GM18505 (cell line): ENCODE data around the gene PARD3.

Experiments
- ATAC-seq: cut with Tn5 transposase; IDR thresholded peaks from one replicate; pipeline ENCODE4 v1.9.1; 2021; ENCODE audit not compliant: unreplicated experiment
- POLR2A ChIP-seq: IDR thresholded peaks from 4 replicates; pipeline ENCODE4 v1.6.1; 2011; ENCODE audit warnings: borderline replicate concordance; ENCODE audit not compliant: insufficient read depth, insufficient read length; ENCODE audit errors: extremely low read depth

Gene PARD3

GRCh38 chr10:34835908-34836508, 20.9 kb upstream of the PARD3 start:
- peak; percentile 77 for ATAC-seq
- no peak for TF ChIP-seq POLR2A

GRCh38 chr10:34834274-34834673, 19.2 kb upstream of the PARD3 start:
- TF ChIP-seq POLR2A = no peak
- ATAC-seq = no peak

- ATAC-seq = no peak
- TF ChIP-seq POLR2A = no peak
Measured at GRCh38 chr10:34830217-34830822, 15.2 kb upstream of the PARD3 start.

- no peak for ATAC-seq
- no peak for TF ChIP-seq POLR2A
Measured at GRCh38 chr10:34826857-34827766, 12.0 kb upstream of the PARD3 start.

- no peak for ATAC-seq
- TF ChIP-seq POLR2A = no peak
Measured at GRCh38 chr10:34826221-34826620, 11.1 kb upstream of the PARD3 start.

DNA sequence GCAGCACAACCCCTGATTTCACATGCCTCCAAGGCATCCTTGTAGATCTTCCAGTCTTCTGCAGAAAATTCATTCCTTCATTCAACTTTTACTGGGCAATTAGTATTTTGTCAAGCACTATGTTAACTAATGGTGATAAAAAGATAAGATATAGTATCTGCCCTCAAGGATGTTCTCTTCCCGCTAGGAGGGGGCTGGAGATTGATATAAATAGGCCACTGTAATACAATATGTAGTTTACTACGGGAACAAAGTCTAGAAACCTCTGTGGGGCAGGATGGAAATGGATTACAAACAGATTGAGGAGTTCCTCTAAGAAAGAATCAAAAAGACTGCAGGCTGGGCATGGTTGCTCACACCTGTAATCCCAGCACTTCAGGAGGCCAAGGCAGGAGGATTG, 10.3 kb upstream of the PARD3 start:
- no peak for TF ChIP-seq POLR2A
- ATAC-seq = no peak

DNA sequence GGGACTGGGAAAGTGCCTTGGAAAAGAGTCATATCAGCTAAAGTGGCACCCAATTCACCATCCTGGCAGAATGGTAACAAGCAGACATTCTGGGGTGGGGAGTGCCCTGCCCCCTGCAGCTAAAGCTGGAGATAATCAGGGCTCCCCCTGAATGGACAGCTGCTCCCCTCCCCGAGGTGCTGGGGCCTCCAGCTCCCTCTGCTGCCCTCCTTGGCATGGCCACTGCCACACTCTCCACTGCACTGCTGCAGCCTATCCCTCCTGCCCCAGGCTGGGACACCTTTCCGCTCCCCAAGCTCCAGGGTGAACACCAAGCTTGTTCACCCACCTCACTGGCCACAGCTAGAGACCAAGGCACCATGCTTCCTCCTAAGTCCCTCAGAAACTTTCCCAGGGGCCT, 9.8 kb upstream of the PARD3 start:
- no peak for ATAC-seq

DNA sequence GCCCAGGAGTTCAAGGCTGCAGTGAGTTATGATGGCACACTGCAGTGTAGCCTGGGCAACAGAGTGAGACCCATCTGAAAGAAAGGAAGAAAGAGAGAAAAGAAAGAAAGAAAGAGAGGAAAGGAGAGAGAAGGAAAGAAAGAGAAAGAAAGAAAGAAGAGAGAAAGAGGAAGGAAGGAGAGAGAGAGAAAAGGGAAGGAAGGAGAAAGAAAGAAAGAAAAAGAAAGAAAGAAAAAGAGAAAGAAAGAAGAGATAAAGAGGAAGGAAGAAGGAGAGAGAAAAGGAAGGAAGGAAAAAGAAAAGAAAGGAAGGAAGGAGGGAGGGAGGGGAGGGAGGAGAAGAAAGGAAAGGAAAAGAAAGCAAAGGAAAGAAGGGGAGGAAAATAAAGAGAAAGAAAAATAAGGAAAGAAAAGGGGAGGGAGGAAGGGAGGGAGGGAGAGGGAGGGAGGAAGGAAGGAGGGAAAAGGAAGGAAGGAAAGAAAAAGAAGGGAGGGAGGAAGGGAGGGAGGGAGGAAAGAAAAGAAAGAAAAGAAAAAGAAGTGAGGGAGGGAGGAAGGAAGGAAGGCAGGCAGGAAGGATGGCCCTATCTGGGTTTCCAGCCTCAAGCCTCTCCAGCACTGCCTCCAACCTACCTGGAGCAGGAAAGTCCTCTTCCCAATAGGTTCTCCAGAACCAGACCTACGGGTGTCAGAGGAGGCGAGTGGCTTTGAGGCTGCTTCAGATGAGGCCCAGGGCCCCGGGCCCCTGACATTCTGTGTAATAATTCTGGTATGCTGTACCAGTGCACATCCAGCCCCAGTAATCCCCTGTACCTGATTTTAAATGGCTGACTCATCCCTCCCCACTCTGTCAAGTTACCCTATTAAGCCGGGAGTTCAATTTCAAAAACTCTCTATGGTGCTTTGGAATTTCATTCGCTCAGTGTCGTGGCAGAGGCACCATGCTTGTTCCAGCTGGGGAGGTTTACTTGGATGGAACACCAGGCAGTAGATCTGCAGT, 6.8 kb upstream of the PARD3 start:
- no peak for ATAC-seq
- no peak for TF ChIP-seq POLR2A

More for the DNA sequence above, 9.8 kb upstream of the PARD3 start:
- TF ChIP-seq POLR2A = no peak

GRCh38 chr10:34817586-34817985, 2.5 kb upstream of the PARD3 start:
- no peak for TF ChIP-seq POLR2A
- ATAC-seq = no peak

DNA sequence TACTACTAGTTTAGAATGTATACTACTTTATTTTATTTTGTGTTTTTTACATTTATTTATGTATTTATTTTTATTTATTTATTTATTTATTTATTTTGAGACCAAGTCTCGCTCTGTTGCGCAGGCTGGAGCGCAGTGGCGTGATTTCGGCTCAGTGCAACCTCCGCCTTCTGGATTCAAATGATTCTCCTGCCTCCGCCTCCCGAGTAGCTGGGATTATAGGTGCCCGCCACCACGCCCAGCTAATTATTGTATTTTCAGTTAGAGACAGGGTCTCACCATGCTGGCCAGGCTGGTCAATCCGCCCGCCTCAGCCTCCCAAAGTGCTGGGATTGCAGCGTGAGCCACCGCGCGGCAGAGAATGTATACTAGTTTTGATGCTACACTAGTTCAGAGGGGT, 2.0 kb upstream of the PARD3 start:
- no peak for TF ChIP-seq POLR2A
- no peak for ATAC-seq

DNA sequence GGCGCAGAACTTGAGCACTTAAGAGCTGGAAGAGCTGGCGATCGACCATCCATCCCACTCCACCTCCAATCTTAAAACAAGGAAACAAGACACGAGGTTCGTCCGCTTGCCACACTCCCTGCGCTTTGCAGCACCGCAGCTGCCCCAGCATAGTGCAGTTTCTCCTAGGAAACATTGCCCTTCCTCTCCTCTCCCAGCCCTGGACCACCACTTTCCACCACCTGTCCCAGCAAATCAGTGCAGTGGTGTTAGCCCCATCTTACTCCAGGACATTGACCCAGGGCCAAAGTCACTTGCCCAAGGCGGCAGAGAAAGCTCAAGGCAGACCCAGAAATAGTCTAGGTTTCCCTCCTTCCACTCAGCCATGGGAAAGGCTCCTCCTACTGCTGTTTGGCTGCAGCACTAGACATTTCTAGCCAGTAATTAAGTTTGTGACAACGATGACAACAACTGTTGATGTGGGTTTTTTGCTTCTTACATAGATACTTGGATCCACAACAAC, 1.5 kb upstream of the PARD3 start:
- no peak for ATAC-seq
- TF ChIP-seq POLR2A = no peak

GRCh38 chr10:34816085-34816496, 995 bp upstream of the PARD3 start:
- ATAC-seq = no peak
- TF ChIP-seq POLR2A = no peak

GRCh38 chr10:34814913-34815184, 247 bp downstream of the PARD3 start:
- ATAC-seq = peak; percentile 22
- no peak for TF ChIP-seq POLR2A
